Endometrial microvascular endothelial cells (primary cell): ENCODE measurements around the gene TENM3. TPM values are rescaled to one million over a fixed set of nuclear protein-coding genes. Genes with fewer than 3 reads are reported as not detected.
"Not testable (repeated sequence)": the region's sequence is repeated elsewhere in the genome, so short reads cannot be mapped to it uniquely, and the experiment has no call there.

Experiments
- in situ Hi-C: cut with HindIII; loops from 2 replicates; pipeline ENCODE4 v1.10.0; 2017; ENCODE audit warnings: low sequenced_read_pairs, low pct_unique_long_range_greater_than_20kb; ENCODE audit errors: inconsistent ontology term
- total RNA-seq: library from RNA; depleted of rRNA; stranded (reverse); fragments of >200 nt; gene quantifications from one replicate; pipeline ENCODE4 v1.2.3, GENCODE V29; 2015; ENCODE audit errors: inconsistent ontology term

Gene TENM3
- total RNA-seq = 62.0 TPM

DNA sequence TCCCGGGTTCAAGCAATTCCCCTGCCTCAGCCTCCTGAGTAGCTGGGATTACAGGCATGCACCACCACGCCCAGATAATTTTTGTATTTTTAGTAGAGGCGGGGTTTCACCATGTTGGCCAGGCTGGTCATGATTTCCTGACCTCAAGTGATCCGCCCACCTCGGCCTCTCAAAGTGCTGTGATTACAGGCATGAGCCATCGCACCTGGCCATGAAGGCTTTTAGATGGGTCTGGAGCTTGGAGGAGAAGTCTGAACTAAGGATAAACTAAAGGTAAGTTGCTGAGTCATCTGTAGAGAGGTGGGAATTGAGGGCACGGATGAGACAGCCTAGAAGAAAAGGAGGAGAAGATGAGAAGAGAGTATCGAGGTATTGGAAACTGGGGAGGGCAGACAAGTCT lies at the start of gene TENM3:
Gene TENM3, plus strand, starts transcription at position 199 of the 400 bp plus-strand sequence. CDS start 80,619 bp downstream, outside the sequence.
- in situ Hi-C loops = not testable (repeated sequence)

DNA sequence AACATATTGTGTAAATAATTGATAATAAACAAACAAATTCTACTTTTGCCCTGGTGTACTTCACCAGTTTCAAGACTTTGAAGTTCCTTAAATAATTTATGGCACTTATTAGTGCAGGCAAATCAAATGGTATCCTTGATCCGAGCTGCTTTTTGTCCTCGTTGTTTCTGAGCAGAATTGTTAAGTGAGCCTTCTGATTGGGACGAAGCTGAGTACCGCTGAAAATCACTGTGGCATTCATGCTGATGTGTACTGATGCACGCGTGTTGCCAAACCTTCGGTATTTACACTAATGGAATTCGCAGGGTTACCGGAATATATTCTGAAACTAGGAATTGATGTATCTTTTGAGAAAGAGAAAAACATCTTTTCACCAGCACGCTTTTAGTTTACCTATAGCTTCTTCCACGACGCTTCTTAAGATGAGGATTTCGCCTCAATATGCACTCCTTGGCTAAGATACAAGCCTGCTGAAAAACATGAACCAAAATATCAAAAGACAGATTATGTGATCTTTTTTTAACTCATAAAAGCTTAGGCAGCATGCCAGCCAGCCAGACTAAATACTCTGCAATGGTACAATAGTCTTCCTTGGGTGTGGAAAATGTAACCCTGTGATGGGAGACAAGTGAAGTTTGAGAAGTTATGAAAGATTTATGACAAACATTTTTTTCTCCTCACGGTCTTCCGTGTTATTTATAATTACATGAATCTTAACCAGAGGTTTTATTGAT lies 48.9 kb upstream of the TENM3 start:
- in situ Hi-C loops = no loop called here

DNA sequence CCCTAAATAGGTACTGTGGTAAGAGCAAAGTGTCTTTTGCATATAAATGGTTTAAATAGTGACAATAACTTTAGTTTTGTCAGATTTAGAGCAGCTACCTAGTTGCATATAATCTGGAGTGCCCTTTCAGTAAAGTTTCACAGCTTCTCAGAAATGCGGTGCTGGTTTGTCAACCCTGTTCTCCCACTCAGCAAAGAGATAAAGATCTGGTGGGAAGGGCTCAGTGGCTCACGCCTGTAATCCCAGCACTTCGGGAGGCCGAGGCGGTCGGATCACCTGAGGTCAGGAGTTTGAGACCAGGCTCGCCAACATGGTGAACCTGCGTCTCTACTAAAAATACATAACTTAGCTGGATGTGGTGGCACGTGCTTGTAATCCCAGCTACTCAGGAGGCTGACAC lies 45.6 kb upstream of the TENM3 start:
- in situ Hi-C loops = no loop called here

DNA sequence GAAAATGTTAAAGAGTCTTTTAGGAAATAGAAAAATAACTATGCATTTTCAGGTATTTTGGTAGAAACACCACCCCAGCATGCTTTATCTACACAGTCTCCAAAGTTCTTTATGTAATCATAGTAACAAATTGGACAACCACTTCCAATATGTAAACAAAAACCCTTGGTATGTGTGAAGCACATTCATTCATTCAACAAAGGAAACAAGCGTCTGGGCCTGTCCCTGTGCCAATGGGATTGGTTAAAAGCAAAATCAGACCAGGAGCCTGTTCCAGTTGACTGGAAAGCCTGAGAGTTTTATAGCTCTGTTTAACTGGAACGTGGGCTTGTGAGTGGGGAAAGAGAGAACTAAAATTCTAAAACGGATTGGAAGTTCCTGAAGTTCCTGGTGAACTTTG lies 41.3 kb upstream of the TENM3 start:
- in situ Hi-C loops = no loop called here

DNA sequence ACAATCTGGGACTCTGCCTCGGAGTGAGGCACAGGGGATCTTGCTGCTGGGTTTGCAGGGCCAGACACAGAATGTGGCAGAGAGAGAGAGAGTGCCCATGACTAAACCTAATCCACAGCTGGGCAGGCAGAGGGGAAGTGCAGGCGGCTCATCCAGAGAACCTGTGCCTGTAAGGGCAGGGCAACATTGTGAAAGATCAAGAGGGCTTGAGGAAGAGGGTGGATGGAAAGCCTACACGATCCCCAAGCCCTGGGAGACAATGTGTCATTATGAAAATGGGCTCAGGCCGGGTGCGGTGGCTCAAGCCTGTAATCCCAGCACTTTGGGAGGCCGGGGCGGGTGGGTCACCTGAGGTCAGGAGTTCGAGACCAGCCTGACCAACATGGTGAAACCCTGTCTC lies 40.6 kb upstream of the TENM3 start:
- in situ Hi-C loops = no loop called here

DNA sequence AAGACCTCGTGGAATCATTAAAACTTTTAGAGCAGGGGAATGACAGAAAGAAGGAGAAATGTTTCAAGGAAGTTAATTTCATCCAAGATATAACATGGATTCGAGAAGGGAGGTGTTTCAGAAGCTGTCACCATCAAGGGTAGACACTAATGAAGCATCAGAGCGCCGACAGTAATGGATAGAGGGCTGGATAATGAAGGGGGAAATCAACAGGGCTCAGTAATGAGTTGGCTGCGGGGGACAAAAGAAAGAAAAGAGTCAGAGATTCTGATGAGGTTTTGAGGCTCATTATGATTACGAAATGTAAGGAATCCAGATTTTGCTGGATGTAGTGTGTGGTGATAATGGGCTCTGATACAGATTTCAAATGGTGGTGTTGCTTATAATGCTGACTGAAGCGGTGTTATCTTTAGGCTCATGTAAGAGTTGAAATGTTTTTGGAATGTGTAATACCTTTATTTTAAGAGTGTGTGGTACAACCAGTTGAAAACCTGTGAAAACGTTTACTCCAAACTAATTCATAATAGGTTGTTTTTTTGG lies 39.3 kb upstream of the TENM3 start:
- in situ Hi-C loops = no loop called here

DNA sequence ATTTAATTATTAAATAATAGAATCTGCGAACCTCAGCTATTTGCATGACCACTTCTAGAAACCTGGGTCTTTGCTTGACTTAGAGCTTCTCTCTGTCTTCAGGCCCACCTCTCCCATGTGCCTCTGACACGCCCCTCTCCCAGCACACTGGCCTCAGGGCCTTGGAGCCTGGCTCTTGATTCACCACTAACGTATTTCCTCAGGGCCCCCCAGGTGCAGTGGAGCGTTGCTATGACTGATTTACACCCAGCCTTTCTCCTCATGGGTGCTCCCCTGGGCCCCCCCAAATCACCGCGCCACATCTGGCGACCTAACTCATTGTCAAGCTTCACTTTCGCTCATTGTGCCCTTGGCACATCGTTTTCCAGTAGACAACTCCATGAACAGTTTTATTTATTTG lies 37.9 kb upstream of the TENM3 start:
- in situ Hi-C loops = no loop called here

DNA sequence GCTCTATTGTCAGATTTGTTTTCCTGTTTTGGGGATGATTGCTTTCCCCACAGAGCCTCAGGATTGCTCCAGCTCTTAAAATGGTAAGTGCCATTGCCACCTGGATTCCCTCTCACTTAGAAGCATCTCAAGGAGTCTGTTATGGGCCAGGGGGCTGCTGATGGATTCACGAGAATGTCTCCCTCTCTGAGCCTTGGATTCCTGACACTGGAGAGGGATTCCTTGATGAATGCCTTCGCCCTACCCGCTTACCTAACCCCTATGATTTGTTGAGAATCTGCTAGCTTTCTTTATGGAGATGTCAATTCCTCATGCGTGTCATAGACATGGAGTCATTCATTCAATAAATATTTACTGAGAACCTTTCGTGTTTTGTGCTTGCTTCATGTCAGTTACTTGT lies 36.9 kb upstream of the TENM3 start:
- in situ Hi-C loops = no loop called here

DNA sequence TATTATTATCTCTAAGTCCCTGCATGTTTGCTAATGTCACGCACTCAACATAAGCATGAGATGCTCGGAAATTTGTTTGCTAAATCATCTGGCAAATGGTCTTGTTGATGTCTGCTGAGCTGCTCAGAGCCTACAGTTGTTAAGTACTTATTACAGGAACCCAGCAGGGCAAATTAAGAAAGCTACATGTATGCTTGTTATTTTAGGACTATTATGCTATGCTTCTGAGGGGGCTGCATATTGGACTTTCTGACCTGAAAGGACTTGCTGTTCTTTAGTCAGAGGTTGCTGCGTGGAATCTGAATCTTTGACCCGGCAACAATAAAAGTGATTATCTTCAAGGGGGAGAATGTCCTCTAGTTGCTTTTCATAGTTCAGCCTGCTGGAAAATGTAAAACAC lies 36.3 kb upstream of the TENM3 start:
- in situ Hi-C loops = no loop called here

DNA sequence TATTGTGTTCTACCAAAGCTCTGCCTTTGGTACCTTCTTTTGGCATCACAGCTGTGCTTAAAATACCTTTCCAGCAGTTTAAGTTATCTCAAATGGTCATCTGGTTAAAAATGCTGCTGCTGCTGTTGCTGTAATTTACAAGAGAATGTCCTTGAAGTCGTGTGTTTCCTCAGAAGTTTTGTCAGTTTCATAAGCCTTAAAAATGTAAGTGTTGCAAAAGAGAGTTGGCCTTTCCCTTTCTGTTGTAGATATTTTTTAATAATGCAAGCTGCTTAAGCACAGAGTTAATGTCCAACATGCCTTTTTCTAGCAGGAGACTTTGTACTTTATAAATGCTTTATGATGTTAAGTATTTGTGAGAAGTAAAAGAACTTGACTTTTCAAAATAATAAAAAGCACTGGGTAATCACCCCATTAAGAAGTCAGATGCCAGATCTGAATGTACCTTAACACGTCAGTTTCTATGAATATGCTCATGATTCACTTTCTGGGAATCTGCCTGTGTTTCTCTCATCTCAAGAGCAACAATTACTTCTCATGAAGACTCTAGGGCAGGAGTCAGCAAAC lies 35.3 kb upstream of the TENM3 start:
- in situ Hi-C loops = no loop called here

DNA sequence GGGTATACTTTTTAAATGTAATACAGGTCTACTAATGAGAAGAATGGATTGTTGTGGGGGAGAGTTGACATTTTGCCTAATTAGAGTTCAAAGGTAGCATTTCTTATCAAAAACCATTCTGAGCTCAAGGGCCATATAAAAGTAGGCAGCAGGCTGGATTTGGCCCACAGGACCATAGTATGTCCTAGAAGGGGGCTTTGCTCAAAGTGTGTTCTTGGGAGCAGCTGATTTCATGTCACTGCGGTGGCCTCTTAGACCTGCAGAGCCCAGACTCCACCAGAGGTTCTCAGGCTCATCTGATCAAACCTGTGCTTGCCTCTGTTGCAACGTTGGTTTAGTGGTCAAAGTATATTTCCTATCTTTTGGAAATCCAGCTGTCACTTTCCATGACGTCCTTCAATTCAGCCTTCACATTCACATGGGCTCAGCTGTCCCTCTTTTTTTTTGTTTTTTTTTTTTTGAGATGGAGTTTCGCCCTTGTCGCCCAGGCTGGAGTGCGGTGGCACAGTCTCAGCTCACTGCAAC lies 34.6 kb upstream of the TENM3 start:
- in situ Hi-C loops = no loop called here

DNA sequence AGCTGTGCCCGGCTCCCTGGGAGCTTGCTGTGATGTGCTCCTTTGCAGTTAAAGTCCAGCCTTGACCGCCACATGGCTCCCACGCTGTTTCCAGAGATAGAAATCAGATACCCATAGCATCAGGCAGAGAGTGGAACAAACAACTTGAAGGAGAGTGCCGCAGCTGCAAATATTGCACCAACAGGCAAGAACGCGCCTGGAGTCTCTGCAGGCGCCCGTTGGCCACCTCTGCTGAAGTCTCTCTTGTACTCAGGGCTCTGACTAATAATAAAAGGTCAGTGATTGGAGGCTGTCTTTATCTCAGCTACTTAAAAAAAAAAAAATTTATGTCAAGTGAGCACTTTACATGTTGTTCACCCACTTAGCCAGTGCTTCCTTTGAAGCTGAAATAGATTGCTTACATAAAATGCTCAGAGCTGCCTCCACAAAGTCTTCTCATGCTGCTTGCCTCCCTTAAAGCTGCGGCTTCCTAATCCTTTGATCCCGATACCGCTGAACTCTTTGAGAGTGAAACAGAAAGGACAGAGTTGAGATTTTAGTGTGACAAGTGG lies 30.9 kb upstream of the TENM3 start:
- in situ Hi-C loops = no loop called here

DNA sequence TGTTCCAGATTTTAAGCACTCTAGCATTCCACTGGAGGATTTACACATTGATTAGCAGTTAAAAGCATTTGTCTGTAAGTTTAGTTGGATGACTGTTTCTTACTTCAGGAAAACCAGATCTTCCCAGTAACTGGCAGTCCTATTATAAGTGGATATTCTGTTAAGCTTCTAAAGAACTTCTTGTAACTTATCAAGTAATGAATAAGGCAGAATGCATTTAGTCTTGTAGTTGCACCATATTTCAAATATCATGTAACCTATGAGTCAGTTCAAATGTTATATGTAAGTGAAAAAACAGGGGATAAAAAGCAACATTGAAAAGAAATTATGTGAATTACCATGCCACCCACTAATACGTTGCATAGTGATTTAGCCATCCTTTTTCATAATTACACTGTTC lies 30.2 kb upstream of the TENM3 start:
- in situ Hi-C loops = no loop called here

DNA sequence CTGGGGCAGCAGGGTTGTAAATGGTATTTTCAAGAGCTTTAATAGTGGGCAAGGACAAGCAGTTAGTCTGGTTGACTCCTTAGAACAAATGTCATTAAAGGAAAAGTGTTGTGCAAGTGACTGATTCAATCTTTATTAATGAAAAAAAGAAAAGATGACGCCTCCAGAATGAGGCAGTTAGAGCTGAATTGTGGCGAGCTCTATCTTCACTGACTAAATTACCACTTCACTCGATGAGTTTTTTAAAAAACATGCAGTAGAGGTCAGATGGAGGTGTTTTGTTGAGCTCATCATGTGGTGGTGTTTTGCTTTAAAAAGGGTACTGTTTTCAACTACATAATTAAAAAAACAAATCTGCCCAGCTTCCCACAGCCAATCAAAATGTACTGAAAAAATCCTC lies 28.1 kb upstream of the TENM3 start:
- in situ Hi-C loops = no loop called here

DNA sequence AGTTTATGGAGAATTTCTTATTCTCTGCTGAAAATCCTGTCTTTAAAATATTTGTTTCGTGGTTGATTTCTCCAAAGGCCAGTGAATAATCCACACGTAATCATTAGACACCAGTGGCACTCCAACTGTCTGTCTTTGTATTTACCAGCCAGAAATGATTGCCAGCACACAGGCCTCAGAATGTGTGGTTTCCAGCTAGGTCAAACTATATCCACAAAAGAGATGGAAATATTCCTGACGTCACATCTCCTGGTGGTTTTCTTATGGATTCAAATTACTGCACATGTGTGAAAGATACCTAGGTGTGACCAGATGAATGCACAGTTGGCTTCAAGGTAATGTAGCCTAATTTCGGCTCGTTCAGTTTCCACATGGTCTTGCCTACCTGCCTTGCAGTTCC lies 27.2 kb upstream of the TENM3 start:
- in situ Hi-C loops = no loop called here

DNA sequence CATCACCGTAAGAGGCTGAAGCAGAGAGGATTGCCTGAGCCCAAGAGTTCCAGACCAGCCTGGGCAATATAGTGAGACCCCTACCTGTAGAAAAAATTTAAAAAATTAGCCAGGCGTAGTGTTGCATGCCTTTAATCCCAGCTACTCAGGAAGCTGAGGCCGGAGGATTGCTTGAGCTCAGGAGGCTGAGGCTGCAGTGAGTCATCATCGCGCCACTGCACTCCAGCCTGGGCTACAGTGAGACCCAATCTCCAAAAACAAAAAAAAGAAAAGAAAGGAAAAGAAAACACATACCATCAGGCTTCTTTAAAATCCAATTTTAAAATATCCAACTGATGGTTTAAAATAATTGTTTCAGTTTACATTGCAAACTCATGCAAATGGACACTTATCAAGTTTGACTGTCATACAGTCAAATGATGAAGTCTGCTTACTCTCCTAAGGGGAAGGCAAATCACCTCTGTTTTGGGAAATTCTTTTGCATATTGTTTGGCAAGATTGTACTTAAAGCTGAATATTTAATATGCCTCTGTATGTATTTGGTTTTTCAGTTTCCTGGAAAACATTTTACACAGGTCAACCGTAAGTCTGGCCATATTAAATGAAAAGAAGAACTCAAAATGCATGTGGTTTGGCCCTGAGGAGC lies 23.7 kb upstream of the TENM3 start:
- in situ Hi-C loops = no loop called here

DNA sequence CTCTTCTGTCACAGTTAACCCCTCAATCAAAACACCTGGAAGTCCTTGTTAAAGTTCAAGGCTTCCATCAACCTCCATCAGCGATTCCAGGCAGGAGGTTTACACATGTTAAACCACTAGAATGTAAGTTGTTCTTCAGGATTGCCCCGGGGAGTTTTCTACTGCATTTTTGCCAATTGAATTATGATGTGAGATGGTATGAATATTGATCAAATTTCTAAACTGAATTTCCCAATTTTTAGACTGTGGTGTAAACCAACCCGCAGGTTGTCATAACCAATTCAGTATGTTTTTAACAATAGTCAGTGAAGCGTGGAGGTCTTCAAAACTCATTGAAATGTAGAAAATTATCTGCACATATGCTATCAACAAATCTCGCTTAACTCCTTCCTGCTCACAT lies 21.2 kb upstream of the TENM3 start:
- in situ Hi-C loops = no loop called here

DNA sequence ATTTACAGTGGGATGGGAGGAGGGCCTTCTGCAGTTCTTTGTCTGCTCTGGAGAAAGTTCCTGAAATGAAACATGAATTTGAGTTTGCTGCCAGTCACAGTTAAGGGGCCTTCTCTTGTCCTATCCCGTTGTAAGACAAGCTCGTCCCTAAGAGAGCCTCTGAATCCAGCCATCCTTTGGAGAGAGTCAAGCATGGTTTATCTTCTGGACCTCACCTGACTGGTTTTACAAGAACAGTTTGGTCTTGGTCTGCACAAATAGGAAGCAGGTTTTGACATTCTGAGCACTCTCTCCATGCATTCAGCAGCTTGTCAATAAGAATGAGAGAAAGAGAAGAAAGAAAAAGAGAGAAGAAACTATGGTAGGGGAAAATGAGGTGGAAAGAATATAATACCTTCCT lies 20.4 kb upstream of the TENM3 start:
- in situ Hi-C loops = no loop called here

DNA sequence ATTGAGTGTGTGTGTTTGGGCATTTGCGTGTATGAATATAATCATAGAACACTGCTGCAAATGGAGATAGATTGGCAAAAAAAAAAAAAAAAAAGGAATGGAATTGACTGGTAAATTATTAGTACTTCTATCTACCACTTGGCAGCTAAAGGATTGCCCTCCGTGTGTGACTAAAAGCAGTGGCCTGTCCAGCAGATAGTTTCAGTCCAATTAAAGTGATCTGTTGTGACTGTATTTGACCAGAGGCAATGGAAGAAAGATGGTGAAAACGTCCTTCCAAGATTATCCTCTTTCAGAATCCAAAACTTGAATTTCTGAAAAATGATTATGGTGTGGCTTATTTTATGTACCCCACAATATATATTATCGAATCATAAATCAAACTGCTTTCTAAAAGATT lies 19.5 kb upstream of the TENM3 start:
- in situ Hi-C loops = no loop called here
